ENCODE data around the gene TIPARP. TPM values are rescaled to one million over a fixed set of nuclear protein-coding genes. Genes with fewer than 3 reads are reported as not detected.
"Not testable (repeated sequence)": the region's sequence is repeated elsewhere in the genome, so short reads cannot be mapped to it uniquely, and the experiment has no call there.

The TIPARP gene
- total and polyA plus RNA-seq, 7 donors: 12.2 to 42.8 (median 25.8) TPM

- peaks cover 0 to 12% (median 5%) of the 10 kb centered on the region in 4 donors for H3K4me1 ChIP-seq
- H3K36me3 ChIP-seq: no peaks in the 10 kb centered on the region
- H3K9me3 ChIP-seq: no peaks in the 10 kb centered on the region
- no peak overlapping the region for H3K4me3 ChIP-seq
- no peak for DNase-seq
- intact Hi-C loops (cut with DNase I): no loop called here
- no peak for TF ChIP-seq EP300 (IDR thresholded peaks at IDR 0.05)
- TF ChIP-seq POLR2A (IDR thresholded peaks at IDR 0.05): no peak
- TF ChIP-seq CTCF (IDR thresholded peaks at IDR 0.05): no peak
- no peak for TF ChIP-seq POLR2AphosphoS5 (IDR thresholded peaks at IDR 0.05)
- no peaks in the 10 kb centered on the region for H3K27me3 ChIP-seq
- no peak overlapping the region for H3K27ac ChIP-seq
Measured at GRCh38 chr3:156646958-156647357, 27.4 kb upstream of the TIPARP start.

GRCh38 chr3:156648086-156648485 is 26.3 kb upstream of the TIPARP start:
- no peak for DNase-seq
- H3K4me1 ChIP-seq: peaks cover 0 to 11% (median 5%) of the 10 kb centered on the region in 4 donors
- no peak overlapping the region for H3K4me3 ChIP-seq
- H3K9me3 ChIP-seq: no peaks in the 10 kb centered on the region
- H3K36me3 ChIP-seq: no peaks in the 10 kb centered on the region
- intact Hi-C loops (cut with DNase I): no loop called here
- no peaks in the 10 kb centered on the region for H3K27me3 ChIP-seq
- TF ChIP-seq POLR2A (IDR thresholded peaks at IDR 0.05) (no peak), CTCF (IDR thresholded peaks at IDR 0.05) (no peak), POLR2AphosphoS5 (IDR thresholded peaks at IDR 0.05) (no peak), EP300 (IDR thresholded peaks at IDR 0.05) (no peak)
- 77 to 79% methylated on average over 3 of the region's 3 CpGs for WGBS, 2 donors
- H3K27ac ChIP-seq: no peak overlapping the region

- DNase-seq: no peak
- no peak overlapping the region for H3K27ac ChIP-seq
- no peak overlapping the region for H3K4me3 ChIP-seq
- H3K27me3 ChIP-seq: no peaks in the 10 kb centered on the region
- no peaks in the 10 kb centered on the region for H3K4me1 ChIP-seq
- intact Hi-C loops (cut with DNase I): no loop called here
- H3K9me3 ChIP-seq: no peaks in the 10 kb centered on the region
- no peak for TF ChIP-seq EP300 (IDR thresholded peaks at IDR 0.05)
- no peak for TF ChIP-seq POLR2AphosphoS5 (IDR thresholded peaks at IDR 0.05)
- no peak for TF ChIP-seq POLR2A (IDR thresholded peaks at IDR 0.05)
- TF ChIP-seq CTCF (IDR thresholded peaks at IDR 0.05): no peak
- WGBS, 2 donors: 69 to 85% methylated on average over 1 of the region's 1 CpG
- H3K36me3 ChIP-seq: no peaks in the 10 kb centered on the region
Measured at GRCh38 chr3:156649681-156650080, 24.7 kb upstream of the TIPARP start.

GRCh38 chr3:156652661-156653060 is 21.7 kb upstream of the TIPARP start:
- H3K27ac ChIP-seq; H3K27me3 ChIP-seq; H3K9me3 ChIP-seq; H3K36me3 ChIP-seq; H3K4me3 ChIP-seq; H3K4me1 ChIP-seq; DNase-seq; intact Hi-C loops (cut with DNase I): not testable (repeated sequence)
- 93 to 98% methylated on average over 2 of the region's 2 CpGs for WGBS, 2 donors

GRCh38 chr3:156654834-156655233 is 19.6 kb upstream of the TIPARP start:
- Histone ChIP-seq H3K27me3 (no peaks in the 10 kb centered on the region), H3K27ac (no peak overlapping the region), H3K36me3 (no peaks in the 10 kb centered on the region), H3K4me1 (no peaks in the 10 kb centered on the region), H3K9me3 (no peaks in the 10 kb centered on the region), H3K4me3 (no peak overlapping the region)
- 90 to 96% methylated on average over 1 of the region's 1 CpG for WGBS, 2 donors
- no peak for TF ChIP-seq EP300 (IDR thresholded peaks at IDR 0.05)
- TF ChIP-seq POLR2AphosphoS5 (IDR thresholded peaks at IDR 0.05): no peak
- TF ChIP-seq CTCF (IDR thresholded peaks at IDR 0.05): no peak
- TF ChIP-seq POLR2A (IDR thresholded peaks at IDR 0.05): no peak
- DNase-seq: no peak
- intact Hi-C loops (cut with DNase I): no loop called here

Measured in sigmoid colon (tissue), 7 donors.